ENCODE measurements around the gene ACSM6.
"Not testable (repeated sequence)": the region's sequence is repeated elsewhere in the genome, so short reads cannot be mapped to it uniquely, and the experiment has no call there.

ACSM6 gene

DNA sequence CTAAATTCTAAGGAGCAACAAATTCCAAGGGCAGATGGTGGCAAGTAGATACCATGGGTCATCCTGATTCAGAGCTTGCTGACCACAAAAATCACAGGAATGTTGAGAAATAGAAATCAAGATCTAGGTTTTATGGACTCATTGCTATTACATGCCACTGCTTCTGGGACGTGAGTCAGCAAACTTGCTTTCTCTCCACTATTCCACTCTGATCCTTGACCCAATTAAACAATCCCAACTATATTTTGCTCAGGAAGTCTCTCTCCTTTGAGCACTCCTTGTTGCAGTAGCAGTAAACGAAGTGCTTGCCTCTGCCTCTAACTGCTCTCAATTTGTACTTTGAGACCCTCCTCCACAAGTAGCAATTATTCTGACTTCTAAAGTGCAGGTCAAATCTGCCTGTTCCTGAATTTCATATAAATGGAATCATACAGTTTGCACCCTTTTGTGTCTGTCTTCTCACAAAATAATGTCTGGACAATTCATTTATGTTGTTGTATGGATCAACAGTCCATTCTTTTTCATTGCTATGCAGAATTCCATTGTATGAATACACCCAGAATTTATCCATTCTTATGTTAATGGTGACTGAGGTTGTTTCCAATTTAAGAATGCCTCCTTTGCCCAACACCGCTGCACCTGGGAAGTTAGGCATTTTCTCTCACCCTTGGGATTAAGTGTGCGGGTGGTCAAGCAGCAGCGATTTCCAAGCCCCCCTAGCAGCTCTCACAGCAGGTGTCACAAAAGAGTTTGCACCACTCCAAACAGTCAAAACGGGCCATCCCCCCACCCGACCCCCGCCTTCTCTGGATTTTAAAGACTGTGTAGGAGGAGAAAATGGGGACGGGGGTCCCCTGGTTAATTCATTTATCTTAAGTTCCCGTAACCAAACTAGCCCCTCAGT lies 35.9 kb downstream of the ACSM6 start:
- no peak for DNase-seq (ENCODE audit: low read depth)
- no peak overlapping the region for H3K4me3 ChIP-seq (ENCODE audit: low read depth, low read length)
- TF ChIP-seq, protein P1, sequence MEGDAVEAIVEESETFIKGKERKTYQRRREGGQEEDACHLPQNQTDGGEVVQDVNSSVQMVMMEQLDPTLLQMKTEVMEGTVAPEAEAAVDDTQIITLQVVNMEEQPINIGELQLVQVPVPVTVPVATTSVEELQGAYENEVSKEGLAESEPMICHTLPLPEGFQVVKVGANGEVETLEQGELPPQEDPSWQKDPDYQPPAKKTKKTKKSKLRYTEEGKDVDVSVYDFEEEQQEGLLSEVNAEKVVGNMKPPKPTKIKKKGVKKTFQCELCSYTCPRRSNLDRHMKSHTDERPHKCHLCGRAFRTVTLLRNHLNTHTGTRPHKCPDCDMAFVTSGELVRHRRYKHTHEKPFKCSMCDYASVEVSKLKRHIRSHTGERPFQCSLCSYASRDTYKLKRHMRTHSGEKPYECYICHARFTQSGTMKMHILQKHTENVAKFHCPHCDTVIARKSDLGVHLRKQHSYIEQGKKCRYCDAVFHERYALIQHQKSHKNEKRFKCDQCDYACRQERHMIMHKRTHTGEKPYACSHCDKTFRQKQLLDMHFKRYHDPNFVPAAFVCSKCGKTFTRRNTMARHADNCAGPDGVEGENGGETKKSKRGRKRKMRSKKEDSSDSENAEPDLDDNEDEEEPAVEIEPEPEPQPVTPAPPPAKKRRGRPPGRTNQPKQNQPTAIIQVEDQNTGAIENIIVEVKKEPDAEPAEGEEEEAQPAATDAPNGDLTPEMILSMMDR (IDR thresholded peaks at IDR 0.05; ENCODE audit: control insufficient read depth, extremely low read depth, insufficient read depth), result no peak

DNA sequence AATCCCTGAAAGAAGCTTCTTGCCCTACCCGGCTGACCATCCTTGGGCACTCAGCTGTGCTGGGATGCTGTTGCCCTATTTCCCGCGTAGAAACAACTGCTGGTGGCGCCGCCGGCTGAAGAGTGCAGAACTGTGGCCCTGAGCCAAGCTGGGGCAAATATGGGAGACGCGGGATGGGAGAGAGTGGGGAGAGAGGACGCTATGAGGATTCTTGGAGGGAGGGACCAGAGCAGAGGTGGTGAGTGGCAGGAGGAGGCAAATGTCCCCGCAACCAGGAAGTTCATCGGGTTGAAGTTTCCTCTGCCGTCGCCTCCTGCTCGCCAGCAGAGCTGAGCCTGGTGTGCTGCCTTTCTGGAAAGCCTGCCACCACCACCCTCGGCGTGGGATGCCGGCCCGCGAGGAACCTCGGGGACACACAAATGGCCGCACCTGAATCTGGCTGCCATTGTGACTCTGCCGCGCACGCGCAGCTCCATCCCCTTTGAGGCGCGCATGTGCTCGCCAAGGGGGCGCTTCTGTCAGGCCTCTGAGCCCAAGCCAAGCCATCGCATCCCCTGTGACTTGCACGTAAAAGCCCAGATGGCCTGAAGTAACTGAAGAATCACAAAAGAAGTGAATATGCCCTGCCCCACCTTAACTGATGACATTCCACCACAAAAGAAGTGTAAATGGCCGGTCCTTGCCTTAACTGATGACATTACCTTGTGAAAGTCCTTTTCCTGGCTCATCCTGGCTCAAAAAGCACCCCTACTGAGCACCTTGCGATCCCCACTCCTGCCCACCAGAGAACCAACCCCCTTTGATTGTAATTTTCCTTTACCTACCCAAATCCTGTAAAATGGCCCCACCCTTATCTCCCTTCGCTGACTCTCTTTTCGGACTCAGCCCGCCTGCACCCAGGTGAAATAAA lies 36.9 kb downstream of the ACSM6 start:
- not testable (repeated sequence) for H3K4me3 ChIP-seq (ENCODE audit: low read depth, low read length); DNase-seq (ENCODE audit: low read depth)

DNA sequence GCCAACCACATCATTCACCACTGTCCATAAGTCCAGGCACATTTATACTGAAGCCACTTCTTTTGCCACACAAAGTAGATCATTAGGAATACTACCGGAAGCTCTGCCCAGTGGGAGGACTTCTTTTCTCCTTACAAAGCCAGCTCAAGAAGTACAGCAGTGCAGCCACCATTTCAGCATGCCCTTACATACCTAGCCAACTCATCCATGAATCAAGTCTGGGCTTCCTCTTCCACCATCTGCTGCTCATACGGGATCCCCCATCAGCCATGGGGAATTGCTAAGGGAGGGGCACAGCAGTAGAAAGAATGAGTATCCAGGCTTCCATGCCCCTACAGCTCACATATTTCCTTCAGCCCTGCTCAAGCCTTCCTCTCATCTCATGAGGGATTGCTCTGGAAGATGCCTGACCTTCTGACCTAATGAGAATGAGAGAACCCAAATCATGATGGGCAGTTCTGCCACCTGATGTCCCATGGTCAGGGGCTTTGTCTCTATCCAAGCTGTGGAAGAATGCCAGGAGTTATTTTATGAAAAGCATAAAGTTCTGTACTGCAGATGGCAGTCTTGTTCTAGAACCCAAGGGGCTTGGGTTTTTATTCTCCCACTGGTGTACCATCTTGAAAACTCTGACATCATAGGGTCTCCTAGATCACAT lies 39.5 kb downstream of the ACSM6 start:
- H3K4me3 ChIP-seq (ENCODE audit: low read depth, low read length), result no peak overlapping the region
- no peak for DNase-seq (ENCODE audit: low read depth)
- TF ChIP-seq, protein P1 (IDR thresholded peaks at IDR 0.05; ENCODE audit: control insufficient read depth, extremely low read depth, insufficient read depth), result no peak

DNA sequence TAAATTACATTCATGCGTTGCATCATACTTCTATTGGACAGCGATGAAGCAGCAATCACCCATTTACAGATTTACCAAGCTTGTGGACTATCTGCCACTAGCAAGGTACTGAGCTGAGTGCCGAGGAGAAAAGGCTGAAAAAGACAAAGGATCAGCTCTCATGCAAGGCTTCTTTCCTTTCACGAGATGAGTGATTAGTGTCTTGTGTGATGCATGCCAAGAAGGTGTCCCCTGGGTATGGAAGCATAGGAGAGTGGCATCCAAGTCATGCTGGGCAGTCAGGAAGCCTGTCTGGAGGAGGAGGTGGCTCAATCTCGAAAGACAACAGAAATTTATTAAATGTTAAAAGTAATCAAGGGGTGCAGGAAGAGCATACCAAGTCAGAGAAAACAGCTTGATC lies 40.9 kb downstream of the ACSM6 start:
- TF ChIP-seq, protein P1 (IDR thresholded peaks at IDR 0.05; ENCODE audit: control insufficient read depth, extremely low read depth, insufficient read depth), result no peak
- H3K4me3 ChIP-seq (ENCODE audit: low read depth, low read length), result no peak overlapping the region
- DNase-seq (ENCODE audit: low read depth), result no peak

DNA sequence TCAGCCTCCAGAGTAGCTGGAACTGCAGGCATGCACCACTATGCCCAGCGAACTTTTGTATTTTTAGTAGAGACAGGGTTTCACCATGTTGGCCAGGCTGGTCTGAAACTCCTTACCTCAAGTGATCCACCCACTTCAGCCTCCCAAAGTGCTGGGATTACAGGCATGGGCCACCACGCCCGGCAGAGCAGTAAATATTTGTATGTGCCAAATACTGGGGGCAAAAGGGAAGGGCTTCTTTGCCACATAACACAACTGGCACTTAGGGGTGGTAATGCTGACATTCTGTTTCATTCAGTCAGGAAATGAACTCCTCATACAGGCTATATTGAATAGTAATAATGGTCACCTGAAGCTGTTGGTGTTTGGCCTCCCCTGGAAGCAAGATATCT lies 41.6 kb downstream of the ACSM6 start:
- TF ChIP-seq, protein P1 (IDR thresholded peaks at IDR 0.05; ENCODE audit: control insufficient read depth, extremely low read depth, insufficient read depth), result no peak
- no peak for DNase-seq (ENCODE audit: low read depth)
- H3K4me3 ChIP-seq (ENCODE audit: low read depth, low read length), result no peak overlapping the region

DNA sequence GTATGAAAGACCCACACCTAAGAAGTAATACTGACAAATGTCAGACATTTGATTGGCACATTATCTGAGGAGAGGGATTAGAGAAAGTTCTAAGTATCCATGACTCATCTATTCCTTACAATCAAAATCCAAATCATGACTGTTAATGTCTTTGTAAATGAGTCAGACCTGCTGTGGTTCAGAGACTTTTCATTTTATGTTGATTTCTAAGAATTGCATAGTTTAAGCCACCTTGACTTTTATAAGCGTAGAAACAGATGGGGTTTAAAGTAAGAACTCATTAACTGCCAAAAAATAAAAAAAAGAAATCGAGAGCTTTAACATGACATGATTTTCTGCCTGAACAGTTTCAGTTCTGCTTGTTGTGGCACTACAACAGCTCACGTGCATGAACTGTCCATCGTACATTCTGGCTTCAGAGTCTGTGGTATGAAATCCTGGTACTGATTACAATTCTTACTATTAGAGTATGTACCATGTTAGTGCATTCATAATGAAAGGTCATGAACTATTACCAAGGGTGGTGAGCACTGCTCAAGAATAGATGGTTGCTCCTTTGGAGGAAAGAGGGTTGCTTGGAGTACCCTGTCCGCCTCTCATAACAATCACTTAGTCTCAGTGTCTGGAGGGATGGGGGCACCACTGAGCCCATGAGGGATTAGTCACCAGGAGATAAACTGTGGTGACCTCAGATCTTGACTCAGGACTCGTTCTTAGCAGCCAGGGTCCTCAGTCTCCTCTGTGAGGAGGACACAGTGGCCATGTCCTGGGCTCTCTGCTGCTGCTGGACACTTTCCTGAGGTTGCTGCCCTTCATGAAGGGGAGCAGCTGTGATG lies 42.2 kb downstream of the ACSM6 start:
- TF ChIP-seq, protein P1 (IDR thresholded peaks at IDR 0.05; ENCODE audit: control insufficient read depth, extremely low read depth, insufficient read depth), result no peak
- no peak for DNase-seq (ENCODE audit: low read depth)
- no peak overlapping the region for H3K4me3 ChIP-seq (ENCODE audit: low read depth, low read length)
